ENCODE data around the gene BCKDHB.
A peak's percentile ranks its signal among the peaks of the same experiment; 100 is the strongest.

The BCKDHB gene

DNA sequence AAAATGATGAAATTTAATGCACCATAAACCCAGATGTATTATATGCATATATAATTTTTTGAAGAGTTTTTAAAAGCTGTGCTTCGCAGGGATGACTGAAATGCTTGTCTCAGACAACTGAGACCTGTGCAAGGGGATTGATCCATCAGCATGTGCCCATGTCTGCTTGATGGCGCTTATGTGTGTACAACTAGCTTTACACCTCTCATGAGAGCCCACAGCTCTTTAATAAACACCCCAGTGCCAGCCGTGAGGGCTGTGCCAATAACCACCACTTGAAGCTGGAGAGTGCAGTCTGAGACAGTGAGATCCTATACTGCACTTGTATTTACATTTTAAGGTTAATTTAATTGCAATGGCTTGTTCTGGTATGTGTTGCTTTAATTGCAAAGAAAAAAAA is 225.5 kb downstream of the BCKDHB start:
- DNase-seq (ENCODE audit: low read depth), result no peak

DNA sequence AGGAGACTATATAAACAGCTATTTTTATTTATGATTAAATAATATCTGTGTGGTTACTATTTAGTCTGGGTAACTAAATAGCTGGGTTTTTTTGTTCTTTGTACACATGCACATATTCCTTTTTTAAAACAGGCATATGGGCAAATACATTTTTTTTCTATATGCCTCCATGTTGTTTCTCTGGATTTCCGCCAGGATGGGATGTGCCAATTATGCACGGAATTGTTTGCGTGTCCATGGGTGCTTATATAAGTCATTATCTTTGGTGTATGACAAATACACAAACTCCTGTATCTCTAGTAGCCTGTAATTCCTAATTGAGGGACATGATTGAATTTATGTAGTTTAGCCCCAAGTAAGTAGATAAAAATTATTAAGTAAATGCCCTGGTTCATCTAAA is 226.9 kb downstream of the BCKDHB start:
- no peak for DNase-seq (ENCODE audit: low read depth)

DNA sequence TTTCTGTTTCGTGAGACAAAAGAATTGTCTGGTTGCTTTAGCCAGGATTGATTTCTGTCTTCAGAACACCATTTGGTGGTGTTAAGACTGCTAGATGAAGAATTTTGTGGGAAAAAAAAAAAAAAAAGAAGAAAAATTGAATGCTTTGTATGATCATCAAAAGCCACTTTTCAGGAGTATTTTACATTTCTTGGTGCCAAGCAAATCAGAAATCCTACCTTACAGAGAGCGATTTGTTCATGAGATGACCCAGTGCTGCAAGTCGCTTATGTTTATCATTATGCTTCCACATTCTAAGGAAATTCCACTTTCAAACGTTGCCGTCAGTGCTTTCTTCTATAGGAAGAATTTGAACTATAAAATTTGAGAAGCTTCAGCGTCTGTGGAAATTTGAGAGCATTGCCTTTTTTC is 228.7 kb downstream of the BCKDHB start:
- DNase-seq (ENCODE audit: low read depth), result no peak

DNA sequence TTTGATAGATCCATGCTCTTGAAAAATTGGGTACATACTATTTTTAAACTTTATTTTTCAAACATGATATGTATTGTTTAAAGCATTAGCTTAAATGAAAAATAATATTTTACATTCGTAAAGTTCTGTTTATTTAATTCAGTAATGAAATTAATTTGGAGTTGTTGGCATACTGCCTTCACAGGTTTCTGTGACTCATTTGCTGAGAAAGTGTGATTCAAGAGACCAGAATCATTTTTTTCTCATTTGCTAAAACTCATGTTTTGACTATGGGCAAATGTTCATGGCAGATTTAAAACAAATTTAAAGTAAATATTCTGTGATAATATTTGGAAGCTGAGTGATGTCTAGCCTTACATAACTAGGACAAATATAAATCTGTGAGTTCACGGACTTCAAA is 230.4 kb downstream of the BCKDHB start:
- no peak for DNase-seq (ENCODE audit: low read depth)

DNA sequence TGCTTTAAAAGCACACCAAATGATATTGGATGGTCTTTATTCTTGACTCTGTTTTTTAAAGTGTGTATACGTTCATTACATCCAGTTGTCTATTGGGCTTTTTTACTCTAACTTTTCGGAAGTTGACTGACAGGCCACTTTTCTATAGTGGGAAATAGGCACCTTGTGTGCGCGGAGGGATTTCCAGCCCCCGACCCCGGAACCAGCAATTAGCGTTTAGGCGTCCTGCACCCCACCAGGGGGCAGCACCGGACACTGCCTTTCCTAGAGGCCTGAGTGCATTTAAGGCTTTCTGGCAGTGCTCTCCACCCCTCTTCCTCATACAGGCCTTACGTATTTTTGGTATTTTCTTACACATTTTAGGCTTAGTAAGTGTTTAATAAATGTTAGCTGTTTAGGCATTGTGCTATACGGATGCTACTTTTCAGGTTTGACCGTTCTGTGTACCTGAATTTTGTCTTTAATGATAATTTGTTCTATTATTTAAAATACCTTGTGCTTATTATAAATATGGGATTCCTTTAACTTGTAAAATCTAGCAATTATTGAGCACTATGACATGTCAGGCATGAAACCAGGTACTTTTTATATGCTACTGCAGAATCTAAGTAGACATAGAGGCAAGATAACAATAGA is 231.8 kb downstream of the BCKDHB start:
- DNase-seq (ENCODE audit: low read depth), result peak; percentile 56

DNA sequence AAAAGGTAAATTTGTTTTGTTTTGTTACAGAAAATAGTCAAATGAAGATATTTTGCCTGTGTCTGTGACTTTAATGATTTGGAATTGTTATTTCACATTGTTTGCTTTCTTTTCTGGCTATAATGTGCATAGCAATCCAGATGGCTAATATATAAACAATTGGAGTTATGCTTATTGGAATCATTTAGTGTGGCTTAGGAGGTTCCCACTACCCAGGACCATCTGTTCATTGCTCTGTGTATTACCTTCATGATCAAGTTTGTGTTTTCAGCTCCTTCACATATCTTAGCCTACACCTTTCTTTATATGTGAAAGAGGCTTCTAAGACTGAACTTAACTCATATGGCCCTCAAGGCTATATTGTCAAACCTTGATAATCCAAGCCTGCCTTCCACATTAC is 232.9 kb downstream of the BCKDHB start:
- no peak for DNase-seq (ENCODE audit: low read depth)

DNA sequence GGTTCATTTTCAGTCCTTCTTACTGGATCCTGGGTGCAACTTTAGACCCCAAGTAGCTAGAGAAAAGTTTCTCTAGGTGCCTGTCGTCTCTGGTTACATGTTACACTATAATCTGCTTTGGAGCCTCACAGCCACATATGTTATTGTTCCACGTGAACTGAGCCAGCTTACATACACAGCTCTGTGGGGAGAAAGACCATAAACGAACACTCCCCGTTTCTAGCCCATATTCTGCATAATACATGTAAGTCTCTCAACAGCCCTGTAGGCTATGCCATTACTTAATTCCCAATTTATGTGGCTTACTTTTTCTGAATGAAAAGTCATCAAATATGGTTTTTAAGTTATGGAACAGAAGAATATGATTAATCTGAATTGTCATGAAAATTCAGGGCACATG is 233.8 kb downstream of the BCKDHB start:
- no peak for DNase-seq (ENCODE audit: low read depth)

DNA sequence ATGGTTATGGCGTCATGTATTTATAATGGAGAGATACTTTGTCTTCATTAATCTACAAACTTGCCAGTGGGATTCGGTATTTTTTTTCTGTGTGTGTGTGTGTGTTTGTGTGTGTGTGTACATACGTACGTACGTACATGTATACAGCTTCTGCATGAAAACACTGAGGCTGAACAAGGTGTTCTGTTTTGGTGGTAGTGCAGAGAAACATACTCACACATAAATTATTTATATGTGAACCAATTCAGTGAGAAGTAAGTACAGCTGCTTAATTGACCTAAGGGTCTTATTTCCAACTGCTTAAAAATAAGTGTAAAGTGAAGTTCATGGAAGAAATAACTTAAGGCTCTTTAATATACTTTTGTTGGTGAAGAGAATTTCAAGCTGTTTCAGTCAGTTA is 234.2 kb downstream of the BCKDHB start:
- no peak for DNase-seq (ENCODE audit: low read depth)

DNA sequence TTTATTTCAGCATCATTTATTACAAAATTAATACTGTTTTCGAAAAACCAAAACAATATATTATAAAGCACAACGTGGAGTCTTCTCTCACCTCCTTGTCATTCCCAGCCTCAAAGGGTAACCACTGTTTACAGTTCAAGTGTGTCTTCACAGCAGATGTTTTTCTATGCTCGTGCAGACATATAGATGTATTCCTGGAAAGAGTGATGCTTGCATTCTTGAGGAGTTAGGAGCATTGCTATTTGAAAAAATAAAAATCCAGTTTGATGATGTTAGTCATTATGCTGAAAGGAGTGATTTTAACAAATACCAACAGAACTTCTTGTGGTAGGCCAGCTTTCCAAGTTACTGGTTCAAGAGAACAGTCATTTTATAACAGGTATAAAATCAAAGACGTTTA is 234.9 kb downstream of the BCKDHB start:
- DNase-seq (ENCODE audit: low read depth), result no peak

DNA sequence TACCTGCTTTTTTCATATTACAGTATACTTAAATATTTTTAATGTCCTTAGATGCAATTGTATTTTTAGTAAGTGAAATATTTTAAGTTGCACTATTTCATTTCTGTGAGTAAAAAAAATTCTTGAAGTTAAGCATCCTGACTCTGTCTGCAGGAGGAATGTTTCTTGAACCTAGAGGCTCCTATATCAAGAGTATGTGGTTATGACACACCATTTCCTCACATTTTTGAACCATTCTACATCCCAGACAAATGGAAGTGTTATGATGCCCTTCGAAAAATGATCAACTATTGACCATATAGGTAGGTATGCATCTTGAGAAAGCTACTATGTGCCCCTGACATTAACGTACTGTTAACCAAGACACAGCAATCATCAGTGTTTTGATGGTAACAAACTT is 237.0 kb downstream of the BCKDHB start:
- no peak for DNase-seq (ENCODE audit: low read depth)

DNA sequence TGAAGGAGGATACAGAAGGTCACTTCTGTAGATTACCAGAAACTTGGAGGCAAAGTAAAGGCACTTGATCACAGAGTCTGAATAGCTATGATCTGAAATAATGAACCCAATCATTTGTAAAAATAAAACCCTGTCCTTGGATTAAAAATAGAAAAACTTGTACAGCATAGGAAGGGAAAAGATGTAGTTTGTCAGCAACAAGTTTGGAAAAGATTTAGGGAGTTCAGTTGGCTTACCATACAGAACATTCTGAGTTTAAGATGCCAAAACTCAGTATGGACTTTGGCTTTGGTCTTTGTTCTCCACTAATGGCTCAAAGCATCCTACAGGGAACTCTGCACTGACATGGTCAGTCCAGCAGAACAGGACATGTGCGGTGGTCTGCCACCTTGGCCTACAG is 240.6 kb downstream of the BCKDHB start:
- DNase-seq (ENCODE audit: low read depth), result no peak

DNA sequence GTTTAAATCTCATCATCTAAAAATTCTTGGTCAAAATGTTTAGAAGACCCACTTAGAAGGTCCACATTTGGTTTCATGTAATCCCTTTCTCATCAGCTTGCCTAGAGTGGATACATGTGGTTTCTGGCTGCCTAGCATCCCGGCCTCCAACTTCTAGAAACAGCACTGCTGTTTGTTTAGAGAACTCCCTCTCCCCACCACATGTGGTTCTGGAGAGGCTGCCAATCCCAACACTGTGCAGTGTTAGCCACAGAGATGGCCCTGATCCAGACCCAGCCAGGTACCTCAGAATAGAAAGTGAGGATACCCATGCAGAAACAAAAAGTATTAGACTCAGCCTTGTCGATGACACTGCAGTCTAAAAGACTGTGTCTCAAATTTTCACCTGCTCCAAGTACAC is 241.8 kb downstream of the BCKDHB start:
- no peak for DNase-seq (ENCODE audit: low read depth)

DNA sequence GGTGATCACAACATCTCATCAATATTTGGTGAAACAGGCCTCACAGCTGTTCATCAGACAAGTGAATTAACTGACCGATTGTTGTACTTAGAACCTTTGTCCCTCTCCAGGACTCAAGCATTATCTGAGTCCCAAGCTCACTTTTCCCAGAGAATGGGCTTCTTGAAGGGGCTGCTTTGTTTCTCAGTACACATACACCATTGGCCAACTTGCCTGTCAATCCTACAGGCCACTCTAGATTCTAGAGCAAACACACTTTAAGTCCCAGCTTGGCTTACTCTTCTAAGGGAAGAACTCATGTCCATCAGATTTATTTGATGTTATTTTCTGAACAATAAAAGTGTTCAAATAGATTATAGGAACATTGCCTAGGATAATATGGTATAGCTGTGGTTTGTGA is 249.5 kb downstream of the BCKDHB start:
- no peak for DNase-seq (ENCODE audit: low read depth)

DNA sequence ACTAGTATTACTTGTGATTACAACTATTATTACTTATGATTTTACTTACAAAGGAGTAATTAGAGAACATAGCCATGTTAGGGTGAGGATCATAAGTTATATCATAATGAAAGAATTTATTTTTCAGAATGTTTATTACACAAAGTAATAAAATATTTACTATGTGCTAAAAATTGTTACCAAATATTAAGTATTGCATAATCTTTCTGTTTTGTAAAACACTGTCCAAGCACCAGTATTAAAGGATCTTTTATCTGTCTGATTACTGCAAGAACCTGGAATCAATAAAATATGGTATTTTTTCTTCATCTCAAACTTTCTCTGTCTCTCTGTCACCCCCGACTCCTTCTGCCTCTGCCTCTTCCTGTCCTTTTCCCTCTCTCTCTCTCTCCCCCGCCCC is 250.1 kb downstream of the BCKDHB start:
- no peak for DNase-seq (ENCODE audit: low read depth)

DNA sequence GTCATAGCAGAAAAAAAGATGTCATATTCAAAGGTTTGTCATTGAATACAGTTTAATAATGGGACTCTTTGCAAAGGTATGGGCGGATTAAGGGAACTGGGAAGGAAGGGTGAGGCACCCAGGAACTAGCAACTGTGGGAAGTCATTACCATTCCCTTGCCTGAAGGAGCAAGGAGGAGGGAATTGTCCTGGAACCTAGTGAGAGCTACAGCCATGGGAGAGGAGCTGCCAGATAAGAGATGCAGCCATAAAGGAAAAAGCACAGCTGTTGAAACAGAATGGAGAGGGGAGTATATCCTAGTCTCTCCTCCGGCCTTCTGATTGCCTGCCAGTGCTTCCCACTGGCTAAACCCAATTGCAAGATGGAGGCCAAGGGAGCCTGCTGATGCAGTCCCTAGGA is 250.6 kb downstream of the BCKDHB start:
- no peak for DNase-seq (ENCODE audit: low read depth)

DNA sequence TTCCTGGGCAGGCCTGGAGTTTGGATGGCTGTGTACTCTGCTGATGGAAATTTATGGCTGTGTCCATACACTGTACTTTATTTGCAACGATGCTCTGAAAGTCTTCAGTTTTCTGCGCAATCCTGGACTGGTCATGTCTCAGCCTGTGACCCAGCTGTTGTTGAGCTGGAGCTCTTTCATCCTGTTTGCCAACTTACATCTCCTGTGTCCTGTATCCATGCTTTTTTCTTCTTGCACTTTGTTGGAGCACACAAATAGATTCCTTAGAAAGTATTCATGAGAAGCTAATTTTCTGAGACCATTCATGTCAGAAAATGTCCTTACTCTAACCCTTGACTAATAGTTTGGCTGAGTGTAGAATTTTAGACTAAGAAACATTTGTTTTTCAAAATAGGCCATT is 251.2 kb downstream of the BCKDHB start:
- no peak for DNase-seq (ENCODE audit: low read depth)

DNA sequence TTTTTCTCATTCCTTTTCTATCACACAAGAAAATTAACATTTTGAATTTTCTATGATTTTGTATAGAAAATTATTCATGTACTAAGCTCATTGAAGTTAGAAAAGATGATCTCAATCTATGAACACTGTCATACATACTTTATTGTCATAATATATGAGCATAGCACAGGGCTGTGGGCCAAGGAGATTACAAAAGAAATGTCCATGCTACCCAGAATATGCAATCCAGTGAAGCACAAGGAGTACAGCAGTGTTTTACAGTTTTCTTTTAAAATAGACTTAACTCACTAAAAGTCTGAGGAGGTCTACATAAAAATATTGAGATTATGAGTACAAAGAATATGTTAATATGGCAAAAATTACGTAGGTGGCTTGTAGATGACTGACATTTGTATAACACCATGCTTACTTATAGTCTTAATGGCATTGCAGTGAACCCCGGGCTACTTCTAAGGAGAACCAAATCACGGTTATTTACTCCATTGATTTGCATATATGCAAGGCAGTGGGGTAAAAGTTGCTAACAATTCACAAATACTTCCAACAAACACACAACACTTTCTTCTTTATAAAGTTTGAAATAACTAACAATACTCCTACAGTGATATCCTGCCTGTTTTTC is 257.1 kb downstream of the BCKDHB start:
- no peak for DNase-seq (ENCODE audit: low read depth)

DNA sequence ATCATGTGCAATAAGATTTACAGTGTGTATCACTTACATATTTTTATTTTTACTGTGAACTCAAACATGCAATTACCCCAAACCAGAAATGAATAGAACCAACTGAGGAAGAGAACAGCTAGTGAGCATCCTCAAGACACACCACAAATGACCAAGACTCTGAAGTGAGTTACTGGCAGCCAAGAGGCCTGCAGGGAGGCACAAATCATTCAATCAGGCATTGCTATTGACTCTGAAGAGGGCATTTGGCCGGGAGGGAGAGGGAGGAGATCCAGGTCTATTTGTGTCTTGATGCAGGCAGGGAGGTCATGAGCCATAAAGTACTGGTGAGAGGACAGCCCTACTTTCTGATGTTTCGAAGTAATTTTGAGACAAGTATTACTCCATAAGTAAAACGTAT is 257.7 kb downstream of the BCKDHB start:
- DNase-seq (ENCODE audit: low read depth), result no peak

DNA sequence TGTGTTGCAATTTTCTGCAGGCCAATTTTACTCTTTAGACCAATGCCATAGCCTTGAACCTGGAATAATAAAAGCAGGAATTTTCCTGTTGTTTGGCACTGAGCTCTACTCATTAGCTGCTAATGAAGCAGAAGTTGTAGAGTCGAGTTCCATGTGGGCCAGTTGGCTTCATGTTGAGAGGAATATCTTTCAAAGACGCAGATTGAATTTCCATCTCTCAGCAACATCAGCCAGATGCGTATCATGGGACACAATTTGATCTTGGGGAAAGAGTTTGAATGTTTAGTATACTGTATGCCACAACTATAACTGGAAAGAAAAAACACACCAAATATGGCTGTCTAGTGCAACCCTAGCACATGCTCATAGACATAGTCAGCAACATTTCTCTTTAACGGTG is 259.6 kb downstream of the BCKDHB start:
- no peak for DNase-seq (ENCODE audit: low read depth)

DNA sequence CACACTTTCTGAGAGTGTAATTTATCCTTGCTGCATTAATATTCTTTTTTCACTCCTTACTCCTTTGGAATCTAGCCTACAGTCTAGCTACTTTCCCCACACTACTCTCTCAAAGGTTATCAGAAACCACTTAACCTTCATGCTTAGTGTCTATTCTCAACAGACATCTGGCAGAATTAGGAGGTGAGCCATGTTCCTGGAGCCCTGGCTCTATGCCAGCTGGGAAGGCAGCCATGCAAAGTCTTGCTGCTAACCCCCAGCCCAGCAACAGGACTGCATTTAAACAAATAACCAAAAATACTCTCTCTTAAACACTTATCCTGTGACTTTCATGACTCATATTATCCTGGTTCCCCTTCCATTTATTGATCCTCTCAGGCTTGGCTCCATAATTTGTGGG is 260.2 kb downstream of the BCKDHB start:
- DNase-seq (ENCODE audit: low read depth), result no peak

DNA sequence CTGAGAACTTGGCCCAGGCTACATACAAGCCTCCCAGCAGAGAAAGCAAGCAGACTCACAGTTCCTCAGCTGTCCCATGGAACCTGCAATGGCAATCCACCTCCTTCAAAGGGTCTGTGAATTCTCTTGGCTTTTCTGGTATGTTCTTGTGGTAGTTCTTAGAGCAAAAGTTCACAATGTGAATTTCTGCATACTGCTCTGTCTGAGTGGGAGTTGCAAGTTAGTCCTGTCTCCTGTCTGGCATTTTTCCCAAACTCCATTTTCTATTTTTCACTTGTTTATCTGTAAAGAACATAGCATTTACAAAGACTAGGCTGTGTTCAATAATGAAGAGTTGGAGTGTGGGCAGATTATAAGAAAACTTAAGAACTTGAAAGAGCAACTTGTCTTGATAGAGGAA is 269.9 kb downstream of the BCKDHB start:
- no peak for DNase-seq (ENCODE audit: low read depth)

DNA sequence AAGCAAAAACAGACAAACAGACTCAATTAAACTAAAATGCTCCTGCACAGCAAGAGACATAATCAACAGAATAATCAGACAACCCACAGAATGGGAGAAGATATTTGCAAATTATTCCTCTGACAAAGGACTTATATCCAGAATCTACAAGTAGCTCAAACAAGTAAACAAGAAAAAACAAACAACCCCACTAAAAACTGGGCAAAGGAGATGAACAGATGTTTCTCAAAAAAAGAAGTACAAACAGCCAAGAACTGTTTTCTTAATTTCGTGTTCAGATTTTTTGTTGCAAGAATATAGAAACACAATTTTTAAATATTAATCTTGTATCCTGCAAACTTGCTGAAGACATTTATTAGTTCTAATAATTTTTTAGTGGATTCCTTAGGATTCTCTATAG is 274.1 kb downstream of the BCKDHB start:
- DNase-seq (ENCODE audit: low read depth), result no peak

DNA sequence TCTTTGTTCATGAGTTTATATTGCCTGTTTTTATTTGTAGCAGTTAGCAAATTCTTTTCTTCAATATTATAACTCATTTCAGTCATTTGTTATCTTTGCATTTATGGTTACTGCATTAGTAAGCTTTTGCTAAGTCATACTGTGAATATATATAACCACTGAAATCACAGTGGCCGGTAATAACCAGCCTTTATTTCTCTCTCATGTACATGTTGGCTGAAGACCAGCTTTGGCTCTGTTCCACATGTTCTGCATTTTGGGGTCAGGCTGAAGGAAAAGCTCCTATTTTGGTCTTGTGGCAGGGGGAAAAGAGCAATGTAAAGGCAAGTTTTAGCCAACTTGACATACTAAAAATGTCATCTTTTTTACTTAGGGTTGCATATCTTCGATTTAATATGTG is 276.3 kb downstream of the BCKDHB start:
- DNase-seq (ENCODE audit: low read depth), result no peak

DNA sequence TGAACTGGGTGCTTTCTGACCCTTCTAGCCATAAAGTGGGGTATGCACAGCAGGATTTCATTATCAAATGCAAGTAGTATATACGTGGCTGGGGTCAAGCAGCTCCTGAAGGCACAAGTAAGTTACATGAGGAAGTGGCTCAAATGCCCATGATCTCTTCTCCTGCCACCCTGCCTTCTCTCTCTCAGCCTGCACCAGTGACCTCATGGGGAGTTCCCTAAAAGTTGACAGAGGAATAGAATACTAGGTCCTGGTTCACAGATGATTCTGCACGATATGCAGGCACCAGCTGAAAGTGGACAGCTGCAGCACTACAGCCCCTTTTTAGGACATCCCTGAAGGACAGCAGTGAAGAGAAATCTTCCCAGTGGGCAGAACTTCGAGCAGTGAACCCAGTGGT is 282.0 kb downstream of the BCKDHB start:
- no peak for DNase-seq (ENCODE audit: low read depth)
